ENCODE measurements around the gene JOSD2. TPM values are rescaled to one million over a fixed set of nuclear protein-coding genes. Genes with fewer than 3 reads are reported as not detected.

Gene JOSD2
- total and polyA plus RNA-seq, 9 of the 15 experiments (the other 6 are each of a cell fraction or from before 2014, with no cell fraction given) = 0.06 to 14.4 (median 3.1) TPM

GRCh38 chr19:50556282-50557008 is 45.5 kb upstream of the JOSD2 start (continued):
- TF ChIP-seq MGA (IDR thresholded peaks at IDR 0.05) (no peak), ZNF212 (CRISPR knock-in tag; IDR thresholded peaks at IDR 0.05) (no peak), MED1 (CRISPR knock-in tag; IDR thresholded peaks at IDR 0.05; ENCODE audit: borderline replicate concordance) (no peak), KLF1 (tag; IDR thresholded peaks at IDR 0.05) (no peak), MXI1 (IDR thresholded peaks at IDR 0.05; ENCODE audit: low read depth, low read length) (no peak), FIP1L1 (IDR thresholded peaks at IDR 0.05; ENCODE audit: low read depth, low read length, poor library complexity, severe bottlenecking) (no peak)
- TF ChIP-seq, protein P1, sequence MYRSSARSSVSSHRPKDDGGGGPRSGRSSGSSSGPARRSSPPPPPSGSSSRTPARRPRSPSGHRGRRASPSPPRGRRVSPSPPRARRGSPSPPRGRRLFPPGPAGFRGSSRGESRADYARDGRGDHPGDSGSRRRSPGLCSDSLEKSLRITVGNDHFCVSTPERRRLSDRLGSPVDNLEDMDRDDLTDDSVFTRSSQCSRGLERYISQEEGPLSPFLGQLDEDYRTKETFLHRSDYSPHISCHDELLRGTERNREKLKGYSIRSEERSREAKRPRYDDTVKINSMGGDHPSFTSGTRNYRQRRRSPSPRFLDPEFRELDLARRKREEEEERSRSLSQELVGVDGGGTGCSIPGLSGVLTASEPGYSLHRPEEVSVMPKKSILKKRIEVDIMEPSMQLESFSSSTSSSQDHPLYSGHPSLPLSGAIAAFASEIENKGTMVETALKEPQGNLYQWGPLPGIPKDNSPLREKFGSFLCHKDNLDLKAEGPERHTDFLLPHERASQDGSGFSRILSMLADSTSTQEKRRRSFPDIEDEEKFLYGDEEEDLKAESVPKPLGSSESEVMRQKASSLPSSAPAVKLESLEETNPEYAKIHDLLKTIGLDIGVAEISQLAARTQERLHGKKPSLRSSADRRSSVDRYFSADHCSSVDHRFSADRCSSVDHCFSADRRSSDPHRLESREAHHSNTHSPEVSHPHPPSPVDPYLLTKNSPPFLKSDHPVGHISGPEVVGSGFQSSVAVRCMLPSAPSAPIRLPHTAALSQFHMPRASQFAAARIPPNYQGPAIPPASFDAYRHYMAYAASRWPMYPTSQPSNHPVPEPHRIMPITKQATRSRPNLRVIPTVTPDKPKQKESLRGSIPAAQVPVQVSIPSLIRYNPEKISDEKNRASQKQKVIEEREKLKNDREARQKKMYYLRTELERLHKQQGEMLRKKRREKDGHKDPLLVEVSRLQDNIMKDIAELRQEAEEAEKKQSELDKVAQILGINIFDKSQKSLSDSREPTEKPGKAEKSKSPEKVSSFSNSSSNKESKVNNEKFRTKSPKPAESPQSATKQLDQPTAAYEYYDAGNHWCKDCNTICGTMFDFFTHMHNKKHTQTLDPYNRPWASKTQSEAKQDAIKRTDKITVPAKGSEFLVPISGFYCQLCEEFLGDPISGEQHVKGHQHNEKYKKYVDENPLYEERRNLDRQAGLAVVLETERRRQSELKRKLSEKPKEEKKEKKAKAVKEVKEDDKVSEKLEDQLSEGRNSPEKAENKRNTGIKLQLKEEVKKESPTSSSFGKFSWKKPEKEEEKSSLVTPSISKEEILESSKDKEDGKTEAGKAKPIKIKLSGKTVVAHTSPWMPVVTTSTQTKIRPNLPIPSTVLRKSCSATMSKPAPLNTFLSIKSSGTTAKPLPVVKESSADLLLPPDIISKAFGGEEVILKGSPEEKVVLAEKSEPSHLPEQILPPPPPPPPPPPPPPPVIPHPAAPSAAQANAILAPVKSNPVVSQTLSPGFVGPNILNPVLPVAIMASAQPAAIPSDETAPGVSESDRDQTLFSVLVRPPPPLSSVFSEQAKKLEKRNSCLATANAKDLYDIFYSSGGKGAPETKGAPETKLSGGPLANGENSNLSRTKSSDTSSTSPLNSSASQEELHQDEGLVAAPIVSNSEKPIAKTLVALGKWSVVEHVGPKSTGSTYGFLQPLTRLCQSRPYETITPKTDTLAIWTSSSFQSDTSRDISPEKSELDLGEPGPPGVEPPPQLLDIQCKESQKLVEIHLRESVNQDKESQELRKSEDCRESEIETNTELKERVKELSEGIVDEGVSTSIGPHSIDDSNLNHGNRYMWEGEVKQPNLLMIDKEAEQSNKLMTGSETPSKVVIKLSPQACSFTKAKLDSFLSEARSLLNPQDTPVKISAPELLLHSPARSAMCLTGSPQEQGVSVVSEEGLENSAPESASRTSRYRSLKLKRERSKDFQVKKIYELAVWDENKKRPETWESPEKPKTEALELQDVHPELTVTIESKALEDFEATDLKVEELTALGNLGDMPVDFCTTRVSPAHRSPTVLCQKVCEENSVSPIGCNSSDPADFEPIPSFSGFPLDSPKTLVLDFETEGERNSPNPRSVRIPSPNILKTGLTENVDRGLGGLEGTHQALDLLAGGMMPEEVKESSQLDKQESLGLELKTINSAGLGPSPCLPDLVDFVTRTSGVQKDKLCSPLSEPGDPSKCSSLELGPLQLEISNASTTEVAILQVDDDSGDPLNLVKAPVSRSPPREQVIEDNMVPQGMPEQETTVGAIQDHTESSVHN (IDR thresholded peaks at IDR 0.05; ENCODE audit: borderline replicate concordance in 1 of 2, low read depth in 1 of 2) = no peak
